Germinal center (tissue), 1 donor: ENCODE measurements around the gene TEX19.
"Not testable (repeated sequence)": the region's sequence is repeated elsewhere in the genome, so short reads cannot be mapped to it uniquely, and the experiment has no call there.

Experiments
- DNase-seq: peaks from one replicate; pipeline ENCODE4 v3.0.0; 2012; ENCODE audit warnings: mixed read lengths, low spot score

Gene TEX19

DNA sequence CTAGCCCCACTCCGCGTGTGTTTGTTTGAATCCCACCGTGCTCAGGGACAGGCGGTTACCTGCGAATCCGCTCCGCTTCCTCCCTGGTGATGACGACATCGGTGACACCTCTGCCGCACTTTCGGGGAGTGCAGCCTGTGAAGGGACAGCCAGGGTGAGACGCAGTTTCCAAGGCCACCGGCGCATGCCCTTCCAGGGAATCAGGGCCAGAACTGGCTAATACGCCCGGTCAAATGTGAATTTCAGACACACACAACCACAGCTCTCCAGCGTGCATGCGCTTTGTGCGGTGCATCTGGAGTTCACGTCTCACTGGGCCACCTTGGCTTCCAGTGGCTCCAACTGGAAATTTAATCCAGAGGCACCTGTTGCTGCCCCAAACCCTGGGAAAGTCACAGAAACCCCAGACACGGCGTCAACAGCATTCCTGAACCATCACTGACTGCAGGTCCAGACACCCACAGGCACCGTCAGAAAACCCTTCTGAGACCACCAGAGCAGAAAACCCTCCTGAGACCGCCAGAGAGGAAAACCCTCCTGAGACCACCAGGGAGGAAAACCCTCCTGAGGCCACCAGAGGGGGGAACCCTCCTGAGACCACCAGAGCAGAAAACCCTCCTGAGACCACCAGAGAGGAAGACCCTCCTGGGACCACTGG, 52.5 kb downstream of the TEX19 start:
- no peak for DNase-seq

DNA sequence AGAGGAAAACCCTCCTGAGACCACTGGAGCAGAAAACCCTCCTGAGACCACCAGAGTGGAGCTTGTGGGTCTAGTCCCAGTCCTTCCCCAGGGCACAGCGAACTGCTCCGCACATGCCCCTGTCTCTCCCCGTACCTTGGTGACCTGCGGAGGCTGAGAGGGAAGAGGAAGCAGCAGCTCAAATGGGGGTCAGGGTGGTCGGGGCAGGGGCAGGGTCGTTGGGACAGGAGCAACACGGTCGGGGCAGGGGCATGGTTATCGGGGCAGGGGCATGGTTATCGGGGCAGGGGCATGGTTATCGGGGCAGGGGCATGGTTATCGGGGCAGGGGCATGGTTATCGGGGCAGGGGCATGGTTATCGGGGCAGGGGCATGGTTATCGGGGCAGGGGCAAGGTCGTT, 53.0 kb downstream of the TEX19 start:
- DNase-seq, result not testable (repeated sequence)

DNA sequence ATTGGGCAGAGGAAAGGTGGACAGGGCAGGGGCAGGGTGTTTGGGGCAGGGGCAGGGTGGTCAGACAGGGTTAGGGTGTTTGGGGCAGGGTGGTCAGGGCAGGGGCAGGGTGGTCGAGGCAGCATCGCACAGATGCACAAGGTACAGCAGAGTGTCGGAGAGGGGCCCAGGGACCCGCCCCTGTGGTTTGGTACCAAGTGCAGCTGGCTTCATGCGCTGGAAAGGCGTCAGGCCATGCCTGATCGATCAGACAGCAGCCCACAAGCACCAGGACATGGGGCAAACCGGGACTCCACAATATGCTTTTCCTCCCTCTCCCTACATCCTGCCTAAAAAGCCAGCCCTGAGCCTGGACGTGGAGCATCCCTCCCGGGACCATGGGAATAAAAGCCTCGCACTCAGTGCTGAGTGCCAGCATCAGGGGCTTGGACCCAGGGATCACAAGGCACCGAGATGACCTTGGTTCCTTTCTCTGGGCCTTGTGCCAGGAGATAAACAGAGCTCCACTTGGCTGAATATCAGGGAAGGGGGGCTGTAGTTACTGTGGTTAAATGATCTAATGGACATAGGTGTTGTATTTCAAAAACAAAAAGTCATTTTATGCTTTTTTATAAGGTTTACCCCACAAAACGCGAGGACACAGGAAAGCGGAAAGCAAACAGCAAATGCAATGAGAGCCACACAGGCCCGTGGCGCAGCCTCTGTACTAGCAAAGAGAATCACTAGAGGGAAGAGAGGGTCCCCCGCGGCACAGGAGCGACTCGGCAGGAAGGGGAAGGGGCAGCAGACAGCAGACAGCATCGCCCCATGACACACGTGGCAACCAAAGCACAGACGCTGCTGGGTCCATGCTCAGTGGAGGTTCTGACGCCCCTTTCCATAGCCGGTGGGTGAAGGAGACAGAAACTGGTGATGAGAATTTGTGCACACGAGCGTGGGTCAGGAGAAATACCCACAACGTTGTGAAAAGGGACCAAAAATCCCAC, 53.8 kb downstream of the TEX19 start:
- no peak for DNase-seq
